CD14-positive monocyte (primary cell): ENCODE data around the gene DCC. TPM values are rescaled to one million over a fixed set of nuclear protein-coding genes. Genes with fewer than 3 reads are reported as not detected.

Source experiments
- DNase-seq, 3 donors: peaks; one replicate each; pipeline ENCODE4 v3.0.0-alpha.2; 2011 to 2022
- H2AFZ ChIP-seq: 2 replicates; pipeline ENCODE4 v1.6.0; 2012; ENCODE audit warnings: mild to moderate bottlenecking, low read depth, low read length, inconsistent platforms; ENCODE audit not compliant: insufficient read depth, poor library complexity, severe bottlenecking
- H3K27ac ChIP-seq, 2 donors: 1 replicate in 1 of 2; 2 replicates in 1 of 2; pipeline ENCODE4 v1.5.1; 2012 to 2013; ENCODE audit warnings: low read length in 2 of 2, control low read depth in 1 of 2, inconsistent platforms in 1 of 2, low read depth in 1 of 2, mild to moderate bottlenecking in 1 of 2
- H3K27me3 ChIP-seq, 2 donors: one replicate each; pipeline versions ENCODE4 v1.6.0 to v1.6.1; 2011 to 2013; ENCODE audit warnings: low read length in 2 of 2; ENCODE audit not compliant: control insufficient read depth in 2 of 2, insufficient read depth in 2 of 2
- H3K36me3 ChIP-seq, 2 donors: replicated peaks in 1 of 2; 1 replicate in 1 of 2; 2 replicates in 1 of 2; pipeline versions ENCODE4 v1.5.1 to v1.6.1; 2012 to 2013; ENCODE audit warnings: low read length in 2 of 2, control low read depth in 1 of 2, inconsistent platforms in 1 of 2, mild to moderate bottlenecking in 1 of 2; ENCODE audit not compliant: insufficient read depth in 2 of 2, control insufficient read depth in 1 of 2
- H3K4me1 ChIP-seq, 2 donors: 1 replicate in 1 of 2; 2 replicates in 1 of 2; pipeline versions ENCODE4 v1.5.1 to v1.6.1; 2012 to 2013; ENCODE audit warnings: low read length in 2 of 2, control low read depth in 1 of 2, inconsistent platforms in 1 of 2, mild to moderate bottlenecking in 1 of 2, moderate library complexity in 1 of 2; ENCODE audit not compliant: insufficient read depth in 2 of 2, control insufficient read depth in 1 of 2
- H3K4me2 ChIP-seq: replicated peaks from 2 replicates; pipeline ENCODE3; 2012; ENCODE audit warnings: low read length, moderate library complexity, mild to moderate bottlenecking; ENCODE audit not compliant: poor library complexity, severe bottlenecking; ENCODE audit errors: extremely low read depth
- H3K4me3 ChIP-seq, 3 experiments: fragments of 200-600 bp in 1 of 3; sonication (generic) in 1 of 3; replicated peaks in 1 of 3; 1 replicate in 2 of 3; 2 replicates in 1 of 3; pipeline ENCODE4 v1.5.1; 2011 to 2013; ENCODE audit warnings: low read length in 3 of 3, mild to moderate bottlenecking in 3 of 3, control low read depth in 2 of 3, low read depth in 2 of 3, inconsistent platforms in 1 of 3, moderate library complexity in 1 of 3
- H3K79me2 ChIP-seq: 2 replicates; pipeline ENCODE4 v1.6.0; 2012; ENCODE audit warnings: mild to moderate bottlenecking, control low read depth, inconsistent platforms, low read length, moderate library complexity; ENCODE audit not compliant: insufficient read depth
- H3K9ac ChIP-seq: 2 replicates; pipeline ENCODE4 v1.6.0; 2017; ENCODE audit warnings: low read length, mild to moderate bottlenecking; ENCODE audit not compliant: insufficient read depth, poor library complexity, severe bottlenecking
- H3K9me3 ChIP-seq, 2 donors: replicated peaks in 1 of 2; 1 replicate in 1 of 2; 2 replicates in 1 of 2; pipeline versions ENCODE4 v1.5.1 to v1.6.1; 2012 to 2013; ENCODE audit warnings: low read length in 2 of 2, control low read depth in 1 of 2; ENCODE audit not compliant: control insufficient read depth in 1 of 2, insufficient read depth in 1 of 2
- H4K20me1 ChIP-seq: 2 replicates; pipeline ENCODE4 v1.6.0; 2012; ENCODE audit warnings: mild to moderate bottlenecking, low read length, control low read depth, moderate library complexity; ENCODE audit not compliant: insufficient read depth
- H3K27ac Mint-ChIP-seq, 7 donors: one replicate each; pipeline ENCODE4 v1.8.0; 2020; ENCODE audit warnings: mild to moderate bottlenecking in 7 of 7, mixed read lengths in 7 of 7, moderate library complexity in 6 of 7, inconsistent platforms in 2 of 7
- H3K27me3 Mint-ChIP-seq, 3 donors: one replicate each; pipeline ENCODE4 v1.8.0; 2021 to 2022; ENCODE audit warnings: low read depth in 3 of 3, mild to moderate bottlenecking in 3 of 3, mixed read lengths in 3 of 3, moderate library complexity in 3 of 3, inconsistent platforms in 1 of 3
- H3K36me3 Mint-ChIP-seq, 2 donors: one replicate each; pipeline ENCODE4 v1.8.0; 2020; ENCODE audit warnings: mixed read lengths in 2 of 2, inconsistent platforms in 1 of 2, mild to moderate bottlenecking in 1 of 2
- H3K4me1 Mint-ChIP-seq: one replicate; pipeline ENCODE4 v1.8.0; 2020; ENCODE audit warnings: mild to moderate bottlenecking, mixed read lengths
- H3K4me3 Mint-ChIP-seq, 2 donors: one replicate each; pipeline ENCODE4 v1.8.0; 2020; ENCODE audit warnings: mild to moderate bottlenecking in 2 of 2, mixed read lengths in 2 of 2, moderate library complexity in 1 of 2
- H3K9me3 Mint-ChIP-seq, 7 donors: one replicate each; pipeline ENCODE4 v1.8.0; 2020 to 2022; ENCODE audit warnings: mixed read lengths in 7 of 7, mild to moderate bottlenecking in 6 of 7, moderate library complexity in 6 of 7, inconsistent platforms in 2 of 7
- CTCF ChIP-seq: fragments of 200-600 bp; IDR thresholded peaks from one replicate; pipeline ENCODE4 v1.8.0; 2022; ENCODE audit warnings: antibody characterized with exemption, mild to moderate bottlenecking
- WGBS: methylation state at CpG from one replicate; pipeline ENCODE4 v1.1.5; 2013; ENCODE audit warnings: missing lambda C conversion rate; ENCODE audit not compliant: insufficient coverage; 5-methylcytosine and 5-hydroxymethylcytosine counted together
- intact Hi-C, 2 donors: fragments of 100-400 bp; cut with micrococcal nuclease; formaldehyde crosslinking; loops; one replicate each; pipeline versions ENCODE4 v1.15.0 to v1.15.1; 2023
- polyA plus RNA-seq, 3 donors: library from polyadenylated mRNA; depleted of rRNA in 1 of 3; unstranded in 2 of 3; stranded (reverse) in 1 of 3; fragments of 300-500 nt in 2 of 3; fragments of >200 nt in 1 of 3; fragmentation: Illumina TruSeq in 2 of 3; gene quantifications; 1 replicate in 2 of 3; 2 replicates in 1 of 3; pipeline ENCODE4 v1.2.3, GENCODE V29; 2012 to 2021

The DCC gene
- polyA plus RNA-seq, 3 donors = not detected

- peaks cover 0 to 3% (median 0%) of the 10 kb centered on the region in 7 donors for H3K9me3 Mint-ChIP-seq
- WGBS = 60% methylated on average over 1 of the region's 2 CpGs
- intact Hi-C loops = no loop called here
These were observed 505.0 kb downstream of the DCC start for GRCh38 chr18:52845036-52845435.

GRCh38 chr18:52850031-52850560 lies 510.1 kb downstream of the DCC start:
- no CpG with 5 or more reads among the region's 6 CpGs for WGBS
- no peak overlapping the region for H3K9ac ChIP-seq
- no peaks in the 10 kb centered on the region for H3K36me3 ChIP-seq
- intact Hi-C loops = no loop called here
- no peaks in the 10 kb centered on the region for H3K4me1 Mint-ChIP-seq
- H3K27ac Mint-ChIP-seq = no peak overlapping the region
- no peaks in the 10 kb centered on the region for H3K79me2 ChIP-seq
- H3K27ac ChIP-seq = no peak overlapping the region
- no peak overlapping the region for H3K4me3 Mint-ChIP-seq
- H3K27me3 Mint-ChIP-seq = no peaks in the 10 kb centered on the region
- peaks cover 0 to 3% (median 0%) of the 10 kb centered on the region in 7 donors for H3K9me3 Mint-ChIP-seq
- DNase-seq = no peak
- no peak for TF ChIP-seq CTCF
- H3K9me3 ChIP-seq = peaks cover 0 to 4% of the 10 kb centered on the region in 2 donors
- no peak overlapping the region for H3K4me3 ChIP-seq
- H2AFZ ChIP-seq = no peak overlapping the region
- H3K27me3 ChIP-seq = no peaks in the 10 kb centered on the region
- H3K4me2 ChIP-seq = no peak overlapping the region
- H3K4me1 ChIP-seq = no peaks in the 10 kb centered on the region
- no peaks in the 10 kb centered on the region for H4K20me1 ChIP-seq
- H3K36me3 Mint-ChIP-seq = no peaks in the 10 kb centered on the region

More at GRCh38 chr18:52845036-52845435, 505.0 kb downstream of the DCC start:
- Histone ChIP-seq H3K36me3 (no peaks in the 10 kb centered on the region), H3K9me3 (no peaks in the 10 kb centered on the region), H3K4me1 (no peaks in the 10 kb centered on the region), H3K27ac (no peak overlapping the region), H3K4me2 (no peak overlapping the region), H3K9ac (no peak overlapping the region), H3K4me3 (no peak overlapping the region), H4K20me1 (no peaks in the 10 kb centered on the region), H3K79me2 (no peaks in the 10 kb centered on the region), H3K27me3 (no peaks in the 10 kb centered on the region), H2AFZ (no peak overlapping the region)
- TF ChIP-seq CTCF = no peak
- Mint-ChIP-seq H3K4me1 (no peaks in the 10 kb centered on the region), H3K36me3 (no peaks in the 10 kb centered on the region), H3K27ac (no peak overlapping the region), H3K27me3 (no peaks in the 10 kb centered on the region), H3K4me3 (no peak overlapping the region)
- DNase-seq = no peak
